OCI-LY3 (cell line): ENCODE data around the gene GPHN.
"Not testable (repeated sequence)": the region's sequence is repeated elsewhere in the genome, so short reads cannot be mapped to it uniquely, and the experiment has no call there.

Experiments used
- H2AFZ ChIP-seq: fragments of 200-600, 300-600 bp; shearing (Covaris generic); 2 replicates; pipeline ENCODE4 v1.6.0; 2014; ENCODE audit warnings: antibody characterized with exemption, low read depth, low read length
- H3K27ac ChIP-seq: fragments of 200-600, 300-600 bp; sonication (generic); 2 replicates; pipeline ENCODE4 v1.5.1; 2014; ENCODE audit warnings: mild to moderate bottlenecking, low read length, moderate library complexity, mixed read lengths
- H3K27me3 ChIP-seq: fragments of 200-600, 300-600 bp; sonication (generic); 2 replicates; pipeline ENCODE4 v1.6.1; 2014; ENCODE audit warnings: low read depth, low read length, mixed read lengths
- H3K36me3 ChIP-seq: fragments of 200-600, 300-600 bp; sonication (generic); replicated peaks from 2 replicates; pipeline ENCODE3; 2014; ENCODE audit warnings: low read depth, low read length, mixed read lengths
- H3K4me1 ChIP-seq: fragments of 300-600, 200-600 bp; sonication (generic); 2 replicates; pipeline ENCODE4 v1.6.1; 2014; ENCODE audit warnings: low read length, mixed read lengths
- H3K4me2 ChIP-seq: fragments of 200-600, 300-600 bp; sonication (generic); 2 replicates; pipeline ENCODE4 v1.6.1; 2014; ENCODE audit warnings: low read length, mixed read lengths
- H3K4me3 ChIP-seq: fragments of 300-600, 200-600 bp; sonication (generic); 2 replicates; pipeline ENCODE4 v1.5.1; 2014; ENCODE audit warnings: antibody characterized with exemption, mild to moderate bottlenecking, low read length, moderate library complexity
- H3K79me2 ChIP-seq: fragments of 300-600, 200-600 bp; shearing (Covaris generic); 2 replicates; pipeline ENCODE4 v1.6.1; 2014; ENCODE audit warnings: mild to moderate bottlenecking, low read length, mixed read lengths
- H3K9ac ChIP-seq: fragments of 300-600, 200-600 bp; shearing (Covaris generic); 2 replicates; pipeline ENCODE4 v1.6.0; 2014; ENCODE audit warnings: mild to moderate bottlenecking, low read length, moderate library complexity
- H3K9me3 ChIP-seq: fragments of 200-600, 300-600 bp; shearing (Covaris generic); 2 replicates; pipeline ENCODE4 v1.6.1; 2014; ENCODE audit warnings: low read length, mixed read lengths; ENCODE audit not compliant: insufficient read depth
- H4K20me1 ChIP-seq: fragments of 200-600, 300-600 bp; sonication (generic); 2 replicates; pipeline ENCODE4 v1.6.1; 2016; ENCODE audit warnings: low read length, mixed read lengths; ENCODE audit not compliant: insufficient read depth
- EZH2phosphoT487 ChIP-seq: fragments of 200-600 bp; shearing (Covaris generic); IDR thresholded peaks from 2 replicates; pipeline ENCODE4 v1.6.1; 2018; ENCODE audit warnings: antibody characterized with exemption, mixed run types, low read depth
- TF ChIP-seq, protein P1 (sequence below): fragments of 200-600, 300-600 bp; sonication (generic); IDR thresholded peaks from 2 replicates; pipeline ENCODE4 v1.5.1; 2014; ENCODE audit warnings: antibody characterized with exemption, low read length, low read depth

GPHN gene

DNA sequence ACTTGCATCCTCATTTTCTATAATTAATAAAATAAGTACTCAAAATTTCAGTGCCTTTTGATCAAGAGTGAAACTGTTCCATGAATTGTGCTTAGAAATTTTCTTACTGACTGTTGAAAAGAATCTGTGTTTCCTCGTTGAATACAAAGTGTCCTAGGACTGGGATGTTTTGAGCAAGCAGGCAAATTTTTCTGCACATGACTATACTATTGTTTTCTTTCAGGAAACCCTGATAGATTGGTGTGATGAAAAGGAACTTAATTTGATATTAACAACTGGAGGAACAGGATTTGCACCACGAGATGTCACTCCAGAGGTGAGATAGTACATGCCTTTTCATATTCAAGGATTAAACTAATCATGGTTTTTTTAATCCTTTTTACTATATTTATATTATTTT, 316.3 kb downstream of the GPHN start:
- Histone ChIP-seq H3K9me3 (no peaks in the 10 kb centered on the region), H3K27ac (no peak overlapping the region), H3K79me2 (no peaks in the 10 kb centered on the region), H3K9ac (no peak overlapping the region), H4K20me1 (no peaks in the 10 kb centered on the region), H3K36me3 (no peaks in the 10 kb centered on the region), H3K4me2 (no peak overlapping the region), H3K4me3 (no peak overlapping the region), H3K27me3 (no peaks in the 10 kb centered on the region), H3K4me1 (no peaks in the 10 kb centered on the region), H2AFZ (no peak overlapping the region)
- TF ChIP-seq, protein P1, sequence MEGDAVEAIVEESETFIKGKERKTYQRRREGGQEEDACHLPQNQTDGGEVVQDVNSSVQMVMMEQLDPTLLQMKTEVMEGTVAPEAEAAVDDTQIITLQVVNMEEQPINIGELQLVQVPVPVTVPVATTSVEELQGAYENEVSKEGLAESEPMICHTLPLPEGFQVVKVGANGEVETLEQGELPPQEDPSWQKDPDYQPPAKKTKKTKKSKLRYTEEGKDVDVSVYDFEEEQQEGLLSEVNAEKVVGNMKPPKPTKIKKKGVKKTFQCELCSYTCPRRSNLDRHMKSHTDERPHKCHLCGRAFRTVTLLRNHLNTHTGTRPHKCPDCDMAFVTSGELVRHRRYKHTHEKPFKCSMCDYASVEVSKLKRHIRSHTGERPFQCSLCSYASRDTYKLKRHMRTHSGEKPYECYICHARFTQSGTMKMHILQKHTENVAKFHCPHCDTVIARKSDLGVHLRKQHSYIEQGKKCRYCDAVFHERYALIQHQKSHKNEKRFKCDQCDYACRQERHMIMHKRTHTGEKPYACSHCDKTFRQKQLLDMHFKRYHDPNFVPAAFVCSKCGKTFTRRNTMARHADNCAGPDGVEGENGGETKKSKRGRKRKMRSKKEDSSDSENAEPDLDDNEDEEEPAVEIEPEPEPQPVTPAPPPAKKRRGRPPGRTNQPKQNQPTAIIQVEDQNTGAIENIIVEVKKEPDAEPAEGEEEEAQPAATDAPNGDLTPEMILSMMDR: no peak

DNA sequence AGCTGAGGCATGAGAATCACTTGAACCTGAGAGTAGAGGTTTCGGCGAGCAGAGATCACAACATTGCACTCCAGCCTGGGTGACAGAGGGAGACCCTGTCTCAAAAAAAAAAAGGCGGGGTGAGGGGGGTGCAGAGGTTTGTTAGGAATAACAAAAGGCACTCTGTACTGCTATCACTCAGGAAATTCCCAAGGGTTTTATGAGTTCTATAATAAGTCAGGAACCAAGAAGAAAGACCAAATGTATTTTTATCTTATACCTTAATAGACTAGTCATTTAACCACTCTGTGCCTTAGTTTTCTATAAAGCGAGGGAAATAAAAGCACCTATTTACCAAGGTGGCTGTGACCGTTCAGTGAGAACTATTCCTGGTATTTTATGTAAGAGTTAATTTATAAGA, 319.2 kb downstream of the GPHN start:
- H3K4me3 ChIP-seq: no peak overlapping the region
- no peaks in the 10 kb centered on the region for H4K20me1 ChIP-seq
- H3K4me2 ChIP-seq: no peak overlapping the region
- peaks cover under 1% of the 10 kb centered on the region for H3K36me3 ChIP-seq
- no peak overlapping the region for H3K9ac ChIP-seq
- no peak overlapping the region for H2AFZ ChIP-seq
- no peak for TF ChIP-seq EZH2phosphoT487
- TF ChIP-seq, protein P1: no peak
- H3K27ac ChIP-seq: no peak overlapping the region
- H3K4me1 ChIP-seq: no peaks in the 10 kb centered on the region
- H3K9me3 ChIP-seq: no peaks in the 10 kb centered on the region
- no peaks in the 10 kb centered on the region for H3K27me3 ChIP-seq
- H3K79me2 ChIP-seq: no peaks in the 10 kb centered on the region

DNA sequence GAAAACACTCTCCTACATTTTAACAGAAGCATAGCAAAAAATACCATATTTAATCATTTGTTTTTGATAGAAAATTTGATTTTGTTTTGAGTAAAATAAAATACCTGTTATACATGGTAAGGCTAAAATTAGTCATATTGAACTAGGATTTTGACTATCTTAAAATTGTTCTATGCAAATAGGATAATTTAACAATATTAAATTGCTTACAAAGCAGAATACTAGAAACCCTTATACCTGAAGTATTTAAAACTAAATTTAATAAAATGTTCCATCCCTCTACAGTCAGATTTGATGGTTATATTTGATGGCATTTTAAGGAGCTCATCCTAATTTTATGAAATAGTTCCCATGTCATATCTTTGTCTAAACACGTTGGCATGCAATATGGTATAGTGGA, 323.2 kb downstream of the GPHN start:
- H3K79me2 ChIP-seq: no peaks in the 10 kb centered on the region
- H3K4me3 ChIP-seq: no peak overlapping the region
- no peak overlapping the region for H2AFZ ChIP-seq
- H3K4me1 ChIP-seq: no peaks in the 10 kb centered on the region
- H3K27me3 ChIP-seq: no peaks in the 10 kb centered on the region
- H3K9me3 ChIP-seq: no peaks in the 10 kb centered on the region
- peaks cover 4% of the 10 kb centered on the region for H3K36me3 ChIP-seq
- H3K4me2 ChIP-seq: no peak overlapping the region
- H3K27ac ChIP-seq: no peak overlapping the region
- TF ChIP-seq EZH2phosphoT487: no peak
- TF ChIP-seq, protein P1: no peak
- no peaks in the 10 kb centered on the region for H4K20me1 ChIP-seq
- no peak overlapping the region for H3K9ac ChIP-seq

DNA sequence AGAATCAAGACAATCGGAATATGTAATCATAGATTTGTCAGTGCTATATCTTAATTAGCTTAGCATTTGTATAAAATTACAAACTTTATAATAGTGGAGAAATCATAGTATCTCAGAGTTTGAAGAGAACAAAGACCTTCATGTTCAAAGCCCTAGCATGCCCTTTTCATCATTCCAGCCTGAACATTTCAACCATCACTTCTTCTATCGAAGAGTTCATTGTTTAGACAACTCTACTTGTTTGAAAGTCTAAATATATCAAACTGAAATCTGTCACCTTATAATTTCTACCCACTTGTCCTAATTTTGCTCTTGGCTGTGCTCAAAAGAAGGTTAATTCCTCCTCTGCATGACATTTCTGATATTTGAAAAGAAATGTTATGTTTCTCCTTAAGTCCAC, 325.9 kb downstream of the GPHN start:
- peaks cover 4% of the 10 kb centered on the region for H3K36me3 ChIP-seq
- no peak for TF ChIP-seq EZH2phosphoT487
- TF ChIP-seq, protein P1: no peak
- H2AFZ ChIP-seq: no peak overlapping the region
- no peaks in the 10 kb centered on the region for H3K9me3 ChIP-seq
- H3K4me3 ChIP-seq: no peak overlapping the region
- H3K79me2 ChIP-seq: no peaks in the 10 kb centered on the region
- no peak overlapping the region for H3K9ac ChIP-seq
- no peaks in the 10 kb centered on the region for H4K20me1 ChIP-seq
- no peak overlapping the region for H3K27ac ChIP-seq
- H3K4me1 ChIP-seq: no peaks in the 10 kb centered on the region
- no peaks in the 10 kb centered on the region for H3K27me3 ChIP-seq
- H3K4me2 ChIP-seq: no peak overlapping the region

DNA sequence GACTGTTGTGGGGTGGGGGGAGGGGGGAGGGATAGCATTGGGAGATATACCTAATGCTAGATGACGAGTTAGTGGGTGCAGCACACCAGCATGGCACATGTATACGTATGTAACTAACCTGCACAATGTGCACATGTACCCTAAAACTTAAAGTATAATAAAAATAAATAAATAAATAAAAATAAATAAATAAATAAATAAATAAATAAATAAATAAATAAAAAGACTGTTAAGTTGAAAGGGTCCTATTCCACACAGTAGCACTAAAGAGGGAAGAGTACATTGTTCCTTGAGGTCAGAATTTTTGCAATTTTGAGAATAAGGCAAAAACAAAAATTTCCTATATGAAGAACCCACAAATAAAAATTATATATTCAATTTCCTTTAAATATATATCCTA, 329.5 kb downstream of the GPHN start:
- H3K27ac ChIP-seq, H3K4me3 ChIP-seq, H3K27me3 ChIP-seq, H3K9me3 ChIP-seq, H2AFZ ChIP-seq, H4K20me1 ChIP-seq, H3K79me2 ChIP-seq, H3K4me1 ChIP-seq, H3K9ac ChIP-seq, H3K4me2 ChIP-seq, H3K36me3 ChIP-seq: not testable (repeated sequence)
